ENCODE results near the gene HACD4. TPM values are rescaled to one million over a fixed set of nuclear protein-coding genes. Genes with fewer than 3 reads are reported as not detected.
A peak's percentile ranks its signal among the peaks of the same experiment; 100 is the strongest.

Gene HACD4
- total RNA-seq, 1 donor from 2014 or later: 2.2 TPM

GRCh38 chr9:21039302-21039701 is 7.9 kb upstream of the HACD4 start:
- no peaks in the 10 kb centered on the region for H3K36me3 Mint-ChIP-seq (ENCODE audit: low read depth)
- peaks cover 10% of the 10 kb centered on the region for H3K4me1 Mint-ChIP-seq (ENCODE audit: low read depth)
- H3K27ac Mint-ChIP-seq: no peak overlapping the region
- H3K9me3 Mint-ChIP-seq: no peaks in the 10 kb centered on the region
- H3K27me3 Mint-ChIP-seq (ENCODE audit: low read depth): peaks cover 4% of the 10 kb centered on the region
- no peak overlapping the region for H3K4me3 Mint-ChIP-seq (ENCODE audit: low read depth)
- no peak for DNase-seq (ENCODE audit: low spot score)
- intact Hi-C loops (cut with micrococcal nuclease): no loop called here

GRCh38 chr9:21037278-21037677 is 5.8 kb upstream of the HACD4 start:
- H3K4me3 Mint-ChIP-seq (ENCODE audit: low read depth): no peak overlapping the region
- no peaks in the 10 kb centered on the region for H3K9me3 Mint-ChIP-seq
- peaks cover 21% of the 10 kb centered on the region for H3K4me1 Mint-ChIP-seq (ENCODE audit: low read depth)
- no peak overlapping the region for H3K27ac Mint-ChIP-seq
- DNase-seq (ENCODE audit: low spot score): no peak
- H3K27me3 Mint-ChIP-seq (ENCODE audit: low read depth): peaks cover 3% of the 10 kb centered on the region
- intact Hi-C loops (cut with micrococcal nuclease): no loop called here
- no peaks in the 10 kb centered on the region for H3K36me3 Mint-ChIP-seq (ENCODE audit: low read depth)

GRCh38 chr9:21031808-21032183 is 356 bp upstream of the HACD4 start:
- peak overlapping the region; percentile 56 for H3K27ac Mint-ChIP-seq
- intact Hi-C loops (cut with micrococcal nuclease): loop anchor here (1.0 to 5.0 kb wide), 7 partner anchors 35 to 1034 kb away; partner anchors contain the start of gene FOCAD
- peaks cover 3% of the 10 kb centered on the region for H3K27me3 Mint-ChIP-seq (ENCODE audit: low read depth)
- peaks cover 20% of the 10 kb centered on the region for H3K4me1 Mint-ChIP-seq (ENCODE audit: low read depth)
- H3K36me3 Mint-ChIP-seq (ENCODE audit: low read depth): peaks cover 10% of the 10 kb centered on the region
- H3K9me3 Mint-ChIP-seq: no peaks in the 10 kb centered on the region
- H3K4me3 Mint-ChIP-seq (ENCODE audit: low read depth): peak overlapping the region; percentile 37
- DNase-seq (ENCODE audit: low spot score): no peak

GRCh38 chr9:21030389-21031035 is 928 bp downstream of the HACD4 start:
- intact Hi-C loops (cut with micrococcal nuclease): loop anchor here (1.0 to 5.0 kb wide), 8 partner anchors 31 to 1033 kb away; partner anchors contain the start of gene FOCAD

GRCh38 chr9:21029661-21030060 is 1.8 kb downstream of the HACD4 start:
- no peaks in the 10 kb centered on the region for H3K9me3 Mint-ChIP-seq
- no peak overlapping the region for H3K4me3 Mint-ChIP-seq (ENCODE audit: low read depth)
- H3K27me3 Mint-ChIP-seq (ENCODE audit: low read depth): peaks cover 3% of the 10 kb centered on the region
- no peak for DNase-seq (ENCODE audit: low spot score)
- peaks cover 16% of the 10 kb centered on the region for H3K4me1 Mint-ChIP-seq (ENCODE audit: low read depth)
- peaks cover 26% of the 10 kb centered on the region for H3K36me3 Mint-ChIP-seq (ENCODE audit: low read depth)
- intact Hi-C loops (cut with micrococcal nuclease): loop anchor here (1.0 to 5.0 kb wide), 6 partner anchors 32 to 1032 kb away; partner anchors contain the start of gene FOCAD
- H3K27ac Mint-ChIP-seq: no peak overlapping the region

More at GRCh38 chr9:21030389-21031035, 928 bp downstream of the HACD4 start:
- Mint-ChIP-seq H3K4me3 (ENCODE audit: low read depth) (no peak overlapping the region), H3K9me3 (no peaks in the 10 kb centered on the region), H3K27ac (no peak overlapping the region), H3K4me1 (ENCODE audit: low read depth) (peaks cover 18% of the 10 kb centered on the region), H3K36me3 (ENCODE audit: low read depth) (peaks cover 23% of the 10 kb centered on the region), H3K27me3 (ENCODE audit: low read depth) (peaks cover 3% of the 10 kb centered on the region)
- DNase-seq (ENCODE audit: low spot score): peak; percentile 12

GRCh38 chr9:21028466-21028865 is 3.0 kb downstream of the HACD4 start:
- Mint-ChIP-seq H3K4me3 (ENCODE audit: low read depth) (no peak overlapping the region), H3K4me1 (ENCODE audit: low read depth) (peaks cover 18% of the 10 kb centered on the region), H3K36me3 (ENCODE audit: low read depth) (peaks cover 36% of the 10 kb centered on the region), H3K9me3 (no peaks in the 10 kb centered on the region), H3K27ac (no peak overlapping the region), H3K27me3 (ENCODE audit: low read depth) (no peaks in the 10 kb centered on the region)
- no peak for DNase-seq (ENCODE audit: low spot score)
- intact Hi-C loops (cut with micrococcal nuclease): no loop called here

- Mint-ChIP-seq H3K27me3 (ENCODE audit: low read depth) (no peaks in the 10 kb centered on the region), H3K36me3 (ENCODE audit: low read depth) (peaks cover 47% of the 10 kb centered on the region), H3K27ac (no peak overlapping the region), H3K4me1 (ENCODE audit: low read depth) (peaks cover 9% of the 10 kb centered on the region), H3K4me3 (ENCODE audit: low read depth) (no peak overlapping the region), H3K9me3 (peaks cover under 1% of the 10 kb centered on the region)
- intact Hi-C loops (cut with micrococcal nuclease): no loop called here
- no peak for DNase-seq (ENCODE audit: low spot score)
These were observed 4.1 kb downstream of the HACD4 start for GRCh38 chr9:21027295-21027694.

GRCh38 chr9:21023861-21024260 is 7.6 kb downstream of the HACD4 start:
- H3K36me3 Mint-ChIP-seq (ENCODE audit: low read depth): peaks cover 70% of the 10 kb centered on the region
- H3K9me3 Mint-ChIP-seq: peaks cover 5% of the 10 kb centered on the region
- H3K4me3 Mint-ChIP-seq (ENCODE audit: low read depth): no peak overlapping the region
- no peak overlapping the region for H3K27ac Mint-ChIP-seq
- H3K4me1 Mint-ChIP-seq (ENCODE audit: low read depth): peaks cover 8% of the 10 kb centered on the region
- no peak for DNase-seq (ENCODE audit: low spot score)
- H3K27me3 Mint-ChIP-seq (ENCODE audit: low read depth): no peaks in the 10 kb centered on the region
- intact Hi-C loops (cut with micrococcal nuclease): no loop called here

GRCh38 chr9:21018177-21018576 is 13.3 kb downstream of the HACD4 start:
- Mint-ChIP-seq H3K4me3 (ENCODE audit: low read depth) (no peak overlapping the region), H3K36me3 (ENCODE audit: low read depth) (peaks cover 70% of the 10 kb centered on the region), H3K27me3 (ENCODE audit: low read depth) (no peaks in the 10 kb centered on the region), H3K27ac (no peak overlapping the region), H3K9me3 (peaks cover 5% of the 10 kb centered on the region), H3K4me1 (ENCODE audit: low read depth) (no peaks in the 10 kb centered on the region)
- intact Hi-C loops (cut with micrococcal nuclease): no loop called here
- DNase-seq (ENCODE audit: low spot score): no peak

- no peak overlapping the region for H3K4me3 Mint-ChIP-seq (ENCODE audit: low read depth)
- no peaks in the 10 kb centered on the region for H3K4me1 Mint-ChIP-seq (ENCODE audit: low read depth)
- intact Hi-C loops (cut with micrococcal nuclease): no loop called here
- H3K9me3 Mint-ChIP-seq: peaks cover under 1% of the 10 kb centered on the region
- H3K27me3 Mint-ChIP-seq (ENCODE audit: low read depth): no peaks in the 10 kb centered on the region
- H3K36me3 Mint-ChIP-seq (ENCODE audit: low read depth): peaks cover 60% of the 10 kb centered on the region
- DNase-seq (ENCODE audit: low spot score): no peak
- H3K27ac Mint-ChIP-seq: no peak overlapping the region
These were observed 14.5 kb downstream of the HACD4 start for GRCh38 chr9:21016701-21017491.

- H3K9me3 Mint-ChIP-seq: no peaks in the 10 kb centered on the region
- H3K4me1 Mint-ChIP-seq (ENCODE audit: low read depth): no peaks in the 10 kb centered on the region
- no peaks in the 10 kb centered on the region for H3K27me3 Mint-ChIP-seq (ENCODE audit: low read depth)
- no peak for DNase-seq (ENCODE audit: low spot score)
- no peak overlapping the region for H3K4me3 Mint-ChIP-seq (ENCODE audit: low read depth)
- peaks cover 56% of the 10 kb centered on the region for H3K36me3 Mint-ChIP-seq (ENCODE audit: low read depth)
- intact Hi-C loops (cut with micrococcal nuclease): no loop called here
- no peak overlapping the region for H3K27ac Mint-ChIP-seq
These were observed 15.4 kb downstream of the HACD4 start for GRCh38 chr9:21015995-21016394.

- H3K36me3 Mint-ChIP-seq (ENCODE audit: low read depth): peaks cover 55% of the 10 kb centered on the region
These were observed 16.2 kb downstream of the HACD4 start for GRCh38 chr9:21015129-21015815.

GRCh38 chr9:21002040-21002439 is 29.4 kb downstream of the HACD4 start:
- Mint-ChIP-seq H3K9me3 (peaks cover 20% of the 10 kb centered on the region), H3K27me3 (ENCODE audit: low read depth) (no peaks in the 10 kb centered on the region), H3K4me1 (ENCODE audit: low read depth) (peaks cover 28% of the 10 kb centered on the region), H3K36me3 (ENCODE audit: low read depth) (peaks cover 60% of the 10 kb centered on the region), H3K4me3 (ENCODE audit: low read depth) (no peak overlapping the region), H3K27ac (no peak overlapping the region)
- intact Hi-C loops (cut with micrococcal nuclease): no loop called here
- DNase-seq (ENCODE audit: low spot score): no peak

More at GRCh38 chr9:21015129-21015815, 16.2 kb downstream of the HACD4 start:
- intact Hi-C loops (cut with micrococcal nuclease): no loop called here
- Mint-ChIP-seq H3K27ac (no peak overlapping the region), H3K4me1 (ENCODE audit: low read depth) (no peaks in the 10 kb centered on the region), H3K27me3 (ENCODE audit: low read depth) (no peaks in the 10 kb centered on the region), H3K4me3 (ENCODE audit: low read depth) (no peak overlapping the region), H3K9me3 (no peaks in the 10 kb centered on the region)
- no peak for DNase-seq (ENCODE audit: low spot score)

Measured in activated T-helper 2 cell treated with anti-CD3 and anti-CD28 coated beads, Interferon-gamma antibody, Interleukin-2, Interleukin-4, amounts not matched to agents 10 μg/mL and 5 μg/mL and 100 μg/mL, durations not matched to agents 14 hours and 24 hours and 36 hours (primary cell).